Right ventricle myocardium inferior (tissue), 1 donor: ENCODE measurements around the gene NFKB1. TPM values are rescaled to one million over a fixed set of nuclear protein-coding genes. Genes with fewer than 3 reads are reported as not detected.
"Not testable (repeated sequence)": the region's sequence is repeated elsewhere in the genome, so short reads cannot be mapped to it uniquely, and the experiment has no call there.

Source experiments
- ATAC-seq: fragments of 200-7000 bp; cut with Tn5 transposase; one replicate; pipeline ENCODE4 v1.9.1; 2020; ENCODE audit warnings: mild to moderate bottlenecking, moderate library complexity
- DNase-seq: peaks from one replicate; pipeline ENCODE4 v3.0.0; 2021; ENCODE audit errors: missing footprints
- intact Hi-C: fragments of 100-400 bp; cut with DNase I; formaldehyde crosslinking; loops from one replicate; pipeline ENCODE4 v1.11.0; 2022
- total RNA-seq: library from RNA; stranded (reverse); fragmentation: NEBNext Ultra II Directional; extraction: Animal tissue kit (Norgen Biotek cat#: 25700); gene quantifications from one replicate; pipeline ENCODE4 v1.2.1, GENCODE V29; 2021
- donor health status: DM: no; HTN: yes; CAD: no; lungs with severe emphysema.

NFKB1 gene
- total RNA-seq, 1 donor from 2014 or later, result 20.6 TPM

GRCh38 chr4:102551958-102552565 is 50.9 kb downstream of the NFKB1 start:
- ATAC-seq, result no peak
- intact Hi-C loops, result no loop called here
- no peak for DNase-seq

- DNase-seq (no peak), ATAC-seq (no peak)
- intact Hi-C loops, result no loop called here
These were observed 51.6 kb downstream of the NFKB1 start for GRCh38 chr4:102552781-102553180.

GRCh38 chr4:102553982-102554381 is 52.8 kb downstream of the NFKB1 start:
- ATAC-seq, result no peak
- no peak for DNase-seq
- intact Hi-C loops, result loop anchor here (2.0 kb wide), 1 partner anchor 53 kb away; the partner anchor contains the start of gene NFKB1

- ATAC-seq, result peak; percentile 93
- peak; percentile 72 for DNase-seq
- intact Hi-C loops, result loop anchor here (2.0 kb wide), 1 partner anchor 54 kb away; the partner anchor contains the start of gene NFKB1
These were observed 53.3 kb downstream of the NFKB1 start for GRCh38 chr4:102554482-102554881.

- ATAC-seq (peak; percentile 91), DNase-seq (no peak)
- intact Hi-C loops, result loop anchor here (2.0 kb wide), 1 partner anchor 54 kb away; the partner anchor contains the start of gene NFKB1
These were observed 53.8 kb downstream of the NFKB1 start for GRCh38 chr4:102554992-102555391.

- no peak for DNase-seq
- ATAC-seq, result no peak
- intact Hi-C loops, result no loop called here
These were observed 56.5 kb downstream of the NFKB1 start for GRCh38 chr4:102557636-102558035.

- no peak for DNase-seq
- no peak for ATAC-seq
- intact Hi-C loops, result no loop called here
These were observed 59.0 kb downstream of the NFKB1 start for GRCh38 chr4:102560115-102560514.

GRCh38 chr4:102560571-102561341 is 59.6 kb downstream of the NFKB1 start:
- DNase-seq (no peak), ATAC-seq (peak; percentile 68)
- intact Hi-C loops, result no loop called here

- ATAC-seq (no peak), DNase-seq (no peak)
- intact Hi-C loops, result no loop called here
These were observed 61.8 kb downstream of the NFKB1 start for GRCh38 chr4:102563000-102563399.

GRCh38 chr4:102564399-102565059 is 63.4 kb downstream of the NFKB1 start:
- ATAC-seq, result no peak
- no peak for DNase-seq
- intact Hi-C loops, result no loop called here

- intact Hi-C loops, result no loop called here
- ATAC-seq (no peak), DNase-seq (no peak)
These were observed 64.5 kb downstream of the NFKB1 start for GRCh38 chr4:102565696-102566095.

- intact Hi-C loops, result no loop called here
- ATAC-seq (no peak), DNase-seq (no peak)
These were observed 65.3 kb downstream of the NFKB1 start for GRCh38 chr4:102566426-102566825.

GRCh38 chr4:102567427-102567826 is 66.3 kb downstream of the NFKB1 start:
- intact Hi-C loops, result no loop called here

GRCh38 chr4:102569200-102569599 is 68.0 kb downstream of the NFKB1 start:
- DNase-seq, result no peak
- no peak for ATAC-seq
- intact Hi-C loops, result no loop called here

More at GRCh38 chr4:102567427-102567826, 66.3 kb downstream of the NFKB1 start:
- ATAC-seq (no peak), DNase-seq (no peak)

GRCh38 chr4:102570211-102570610 is 69.1 kb downstream of the NFKB1 start:
- intact Hi-C loops, DNase-seq, ATAC-seq: not testable (repeated sequence)

- intact Hi-C loops, result no loop called here
- ATAC-seq (no peak), DNase-seq (no peak)
These were observed 71.3 kb downstream of the NFKB1 start for GRCh38 chr4:102572452-102572851.

- DNase-seq, result no peak
- intact Hi-C loops, result no loop called here
- ATAC-seq, result no peak
These were observed 73.2 kb downstream of the NFKB1 start for GRCh38 chr4:102574317-102574716.

GRCh38 chr4:102575369-102576129 is 74.4 kb downstream of the NFKB1 start:
- intact Hi-C loops, result no loop called here
- DNase-seq (no peak), ATAC-seq (no peak)

- intact Hi-C loops, result no loop called here
- DNase-seq (no peak), ATAC-seq (no peak)
These were observed 77.1 kb downstream of the NFKB1 start for GRCh38 chr4:102578270-102578669.
